SU-DHL-6 (cell line): ENCODE measurements around the gene CORO7.

Experiments used
- H2AFZ ChIP-seq: fragments of 200-600 bp; sonication (generic); 2 replicates; pipeline ENCODE4 v1.6.1; 2014; ENCODE audit warnings: low read depth, mild to moderate bottlenecking, moderate library complexity, mixed read lengths, antibody characterized with exemption, low read length; ENCODE audit not compliant: severe bottlenecking
- H3F3A ChIP-seq: fragments of 200-600 bp; shearing (Covaris generic); 2 replicates; pipeline ENCODE4 v1.6.0; 2016; ENCODE audit warnings: antibody characterized with exemption, mild to moderate bottlenecking; ENCODE audit not compliant: insufficient read depth
- H3K27ac ChIP-seq: fragments of 200-600 bp; sonication (generic); 2 replicates; pipeline ENCODE4 v1.5.1; 2016; ENCODE audit warnings: low read depth, mild to moderate bottlenecking, low read length, moderate library complexity, mixed read lengths
- H3K27me3 ChIP-seq: fragments of 200-600 bp; sonication (generic), shearing (Covaris generic); 2 replicates; pipeline ENCODE4 v1.6.0; 2014; ENCODE audit warnings: mild to moderate bottlenecking, low read length
- H3K36me3 ChIP-seq: fragments of 200-600 bp; sonication (generic); 2 replicates; pipeline ENCODE4 v1.6.1; 2014; ENCODE audit warnings: mild to moderate bottlenecking, low read length, mixed read lengths
- H3K4me2 ChIP-seq: fragments of 300-600, 200-600 bp; shearing (Covaris generic), sonication (generic); 2 replicates; pipeline ENCODE4 v1.6.0; 2014; ENCODE audit warnings: low read length, low read depth, mild to moderate bottlenecking; ENCODE audit not compliant: poor library complexity, severe bottlenecking
- H3K4me3 ChIP-seq: fragments of 200-600 bp; sonication (generic); 2 replicates; pipeline ENCODE4 v1.5.1; 2014; ENCODE audit warnings: antibody characterized with exemption, low read length, mild to moderate bottlenecking, mixed read lengths; ENCODE audit not compliant: insufficient read depth, poor library complexity, severe bottlenecking
- H3K79me2 ChIP-seq: fragments of 200-600 bp; sonication (generic); 2 replicates; pipeline ENCODE4 v1.6.1; 2014; ENCODE audit warnings: mild to moderate bottlenecking, low read length, moderate library complexity; ENCODE audit not compliant: insufficient read depth
- H3K9ac ChIP-seq: fragments of 200-600 bp; sonication (generic); 2 replicates; pipeline ENCODE4 v1.7.0; 2014; ENCODE audit warnings: mild to moderate bottlenecking, low read length
- H3K9me2 ChIP-seq: fragments of 200-600 bp; sonication (generic); replicated peaks from 2 replicates; pipeline ENCODE4 v1.6.1; 2014; ENCODE audit warnings: low read length; ENCODE audit not compliant: insufficient read depth
- H3K9me3 ChIP-seq: fragments of 200-600 bp; sonication (generic); 2 replicates; pipeline ENCODE4 v1.6.1; 2014; ENCODE audit warnings: low read length, mixed read lengths; ENCODE audit not compliant: insufficient read depth
- H4K20me1 ChIP-seq: fragments of 200-600 bp; sonication (generic); 2 replicates; pipeline ENCODE4 v1.6.1; 2014; ENCODE audit warnings: low read depth, mild to moderate bottlenecking, antibody characterized with exemption, low read length, moderate library complexity, mixed read lengths
- CTCF ChIP-seq: fragments of 200-600 bp; sonication (generic); IDR thresholded peaks from one replicate; pipeline ENCODE4 v1.5.1; 2017; ENCODE audit warnings: antibody characterized with exemption, mild to moderate bottlenecking, low read length, moderate library complexity; ENCODE audit not compliant: insufficient read depth, poor library complexity, severe bottlenecking
- EZH2phosphoT487 ChIP-seq: fragments of 200-600 bp; sonication (generic), shearing (Covaris generic); conservative IDR thresholded peaks from 2 replicates; pipeline ENCODE4 v1.6.1; 2018; ENCODE audit warnings: mild to moderate bottlenecking, antibody characterized with exemption, low read length, moderate library complexity, mixed read lengths

Gene CORO7

GRCh38 chr16:4426722-4427372 lies 10.5 kb upstream of the CORO7 start:
- no peak overlapping the region for H2AFZ ChIP-seq
- H3K27me3 ChIP-seq = no peaks in the 10 kb centered on the region
- H3K4me3 ChIP-seq = peak overlapping the region; percentile 79
- peak overlapping the region; percentile 91 for H3K27ac ChIP-seq
- peak overlapping the region; percentile 91 for H3K4me2 ChIP-seq
- no peaks in the 10 kb centered on the region for H3K9me2 ChIP-seq
- no peaks in the 10 kb centered on the region for H3K9me3 ChIP-seq
- peak overlapping the region; percentile 88 for H3K9ac ChIP-seq
- peaks cover 60% of the 10 kb centered on the region for H3K79me2 ChIP-seq
- H4K20me1 ChIP-seq = no peaks in the 10 kb centered on the region
- 0 out of 2 replicates have a peak, but pooled peaks cover 4% of the 10 kb centered on the region for H3F3A ChIP-seq
- H3K36me3 ChIP-seq = peaks cover 7% of the 10 kb centered on the region
- TF ChIP-seq CTCF = no peak
- no peak for TF ChIP-seq EZH2phosphoT487

- Histone ChIP-seq H3K79me2 (peaks cover 54% of the 10 kb centered on the region), H3K36me3 (peaks cover 6% of the 10 kb centered on the region), H3K27me3 (no peaks in the 10 kb centered on the region), H3K9ac (peak overlapping the region; percentile 88), H3K9me2 (no peaks in the 10 kb centered on the region), H3K4me2 (peak overlapping the region; percentile 91), H3K27ac (peak overlapping the region; percentile 91), H3F3A (0 out of 2 replicates have a peak, but pooled peaks cover 4% of the 10 kb centered on the region), H4K20me1 (no peaks in the 10 kb centered on the region), H2AFZ (peak overlapping the region; percentile 36), H3K9me3 (no peaks in the 10 kb centered on the region), H3K4me3 (peak overlapping the region; percentile 79)
- TF ChIP-seq EZH2phosphoT487 = no peak
- no peak for TF ChIP-seq CTCF
Observed at GRCh38 chr16:4426021-4426684, 9.8 kb upstream of the CORO7 start.

- Histone ChIP-seq H4K20me1 (no peaks in the 10 kb centered on the region), H3F3A (0 out of 2 replicates have a peak, but pooled peaks cover 4% of the 10 kb centered on the region), H3K4me2 (peak within 1 kb of the TSS; percentile 91), H3K36me3 (peaks cover 6% of the 10 kb centered on the region), H3K9me2 (no peaks in the 10 kb centered on the region), H3K9me3 (no peaks in the 10 kb centered on the region), H3K4me3 (peak within 1 kb of the TSS; percentile 79), H2AFZ (peak within 1 kb of the TSS; percentile 36), H3K9ac (peak within 1 kb of the TSS; percentile 88), H3K79me2 (peaks cover 47% of the 10 kb centered on the region), H3K27ac (peak within 1 kb of the TSS; percentile 91), H3K27me3 (no peaks in the 10 kb centered on the region)
- TF ChIP-seq EZH2phosphoT487 = no peak
- TF ChIP-seq CTCF = no peak
Observed at GRCh38 chr16:4425378-4426020, 9.1 kb upstream of the CORO7 start, which contains the start of gene DNAJA3. Gene DNAJA3 (plus strand): TSS chr16:4425868. CDS start chr16:4425882, 14 bp downstream.
